OCI-LY1 (cell line): ENCODE results near the gene BAZ2A.

Experiments used
- EZH2 ChIP-seq: fragments of 200-600 bp; sonication (generic), shearing (Covaris generic); IDR thresholded peaks from 2 replicates; pipeline ENCODE4 v1.8.0; 2017; ENCODE audit warnings: borderline replicate concordance, mixed run types, mild to moderate bottlenecking, antibody characterized with exemption, low read length, moderate library complexity, mixed read lengths
- TF ChIP-seq, protein P1 (sequence below): fragments of 200-600 bp; sonication (generic), shearing (Covaris generic); IDR thresholded peaks from 2 replicates; pipeline ENCODE4 v1.5.1; 2017; ENCODE audit warnings: mild to moderate bottlenecking, antibody characterized with exemption, low read length, moderate library complexity, mixed read lengths

DNA sequence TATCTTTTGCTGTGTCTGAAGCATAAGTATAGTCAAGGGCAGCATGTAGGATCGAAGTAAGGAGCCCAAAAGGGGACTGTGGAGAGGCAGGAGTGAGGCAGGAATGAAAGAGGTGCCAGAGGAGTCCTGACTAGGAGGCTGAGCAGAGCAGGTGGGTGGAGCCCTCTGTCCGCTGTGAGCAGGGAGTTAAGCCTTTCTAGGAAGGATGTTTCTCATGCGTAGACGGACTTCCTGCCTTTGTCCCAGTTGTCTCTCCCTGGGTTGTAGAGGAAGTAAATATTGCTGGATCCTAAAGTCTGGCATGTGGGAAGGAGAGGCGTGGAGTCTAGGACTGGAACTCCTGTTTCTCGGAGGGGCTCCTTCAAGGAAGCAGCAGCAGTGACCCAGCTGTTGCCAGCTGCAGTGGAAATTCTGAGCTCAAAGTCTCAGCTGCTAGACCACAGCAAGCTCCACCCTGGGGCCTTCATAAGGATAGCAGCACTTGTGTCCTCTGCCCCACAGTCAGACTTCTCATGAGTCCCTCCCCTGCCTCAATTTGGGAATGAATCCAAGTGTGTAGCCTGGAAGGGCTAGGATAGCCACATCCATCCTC, 64.5 kb downstream of the BAZ2A start:
- TF ChIP-seq, protein P1, sequence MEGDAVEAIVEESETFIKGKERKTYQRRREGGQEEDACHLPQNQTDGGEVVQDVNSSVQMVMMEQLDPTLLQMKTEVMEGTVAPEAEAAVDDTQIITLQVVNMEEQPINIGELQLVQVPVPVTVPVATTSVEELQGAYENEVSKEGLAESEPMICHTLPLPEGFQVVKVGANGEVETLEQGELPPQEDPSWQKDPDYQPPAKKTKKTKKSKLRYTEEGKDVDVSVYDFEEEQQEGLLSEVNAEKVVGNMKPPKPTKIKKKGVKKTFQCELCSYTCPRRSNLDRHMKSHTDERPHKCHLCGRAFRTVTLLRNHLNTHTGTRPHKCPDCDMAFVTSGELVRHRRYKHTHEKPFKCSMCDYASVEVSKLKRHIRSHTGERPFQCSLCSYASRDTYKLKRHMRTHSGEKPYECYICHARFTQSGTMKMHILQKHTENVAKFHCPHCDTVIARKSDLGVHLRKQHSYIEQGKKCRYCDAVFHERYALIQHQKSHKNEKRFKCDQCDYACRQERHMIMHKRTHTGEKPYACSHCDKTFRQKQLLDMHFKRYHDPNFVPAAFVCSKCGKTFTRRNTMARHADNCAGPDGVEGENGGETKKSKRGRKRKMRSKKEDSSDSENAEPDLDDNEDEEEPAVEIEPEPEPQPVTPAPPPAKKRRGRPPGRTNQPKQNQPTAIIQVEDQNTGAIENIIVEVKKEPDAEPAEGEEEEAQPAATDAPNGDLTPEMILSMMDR = no peak
- no peak for TF ChIP-seq EZH2
